GM18909 (cell line): Measurements from ENCODE around the gene C5orf34.
"Not testable (repeated sequence)": the region's sequence is repeated elsewhere in the genome, so short reads cannot be mapped to it uniquely, and the experiment has no call there.

Experiments used
- ATAC-seq: cut with Tn5 transposase; IDR thresholded peaks from one replicate; pipeline ENCODE4 v1.9.1; 2021; ENCODE audit warnings: mild to moderate bottlenecking; ENCODE audit not compliant: unreplicated experiment, poor library complexity

Gene C5orf34

GRCh38 chr5:43515678-43516048 is 715 bp upstream of the C5orf34 start:
- ATAC-seq: no peak

- ATAC-seq: peak; percentile 35
Observed at GRCh38 chr5:43514471-43514815, 505 bp downstream of the C5orf34 start.

GRCh38 chr5:43514025-43514424 is 923 bp downstream of the C5orf34 start:
- no peak for ATAC-seq

- ATAC-seq: not testable (repeated sequence)
Observed at GRCh38 chr5:43511062-43511461, 3.9 kb downstream of the C5orf34 start.

GRCh38 chr5:43498581-43498980 is 16.4 kb downstream of the C5orf34 start:
- ATAC-seq: no peak

- no peak for ATAC-seq
Observed at GRCh38 chr5:43497311-43498104, 17.4 kb downstream of the C5orf34 start.

GRCh38 chr5:43491326-43491725 is 23.6 kb downstream of the C5orf34 start:
- no peak for ATAC-seq

GRCh38 chr5:43486353-43486752 is 28.6 kb downstream of the C5orf34 start:
- no peak for ATAC-seq

GRCh38 chr5:43485406-43485805 is 29.5 kb downstream of the C5orf34 start:
- no peak for ATAC-seq

- ATAC-seq: peak; percentile 80
Observed at GRCh38 chr5:43484106-43484849, 30.7 kb downstream of the C5orf34 start.

- ATAC-seq: peak; percentile 89
Observed at GRCh38 chr5:43483298-43484105, 31.4 kb downstream of the C5orf34 start, which contains the start of gene TMEM267. TSS of gene TMEM267 (minus strand) at chr5:43483865. CDS start at chr5:43453969, 29,896 bp downstream.

- no peak for ATAC-seq
Observed at GRCh38 chr5:43482490-43483297, 32.3 kb downstream of the C5orf34 start.

- ATAC-seq: no peak
Observed at GRCh38 chr5:43469671-43470391, 45.1 kb downstream of the C5orf34 start.

GRCh38 chr5:43467100-43467499 is 47.8 kb downstream of the C5orf34 start:
- no peak for ATAC-seq

- ATAC-seq: not testable (repeated sequence)
Observed at GRCh38 chr5:43465455-43465854, 49.5 kb downstream of the C5orf34 start.

GRCh38 chr5:43461066-43461465 is 53.9 kb downstream of the C5orf34 start:
- no peak for ATAC-seq

GRCh38 chr5:43456556-43456955 is 58.4 kb downstream of the C5orf34 start:
- ATAC-seq: no peak

- ATAC-seq: not testable (repeated sequence)
Observed at GRCh38 chr5:43441575-43441974, 73.4 kb downstream of the C5orf34 start.

- ATAC-seq: no peak
Observed at GRCh38 chr5:43437062-43437660, 77.8 kb downstream of the C5orf34 start.
